Measurements from ENCODE around the gene RAD54L2.

RAD54L2 gene

GRCh38 chr3:51581524-51581923, 43.0 kb downstream of the RAD54L2 start:
- Histone ChIP-seq H3K36me3 (ENCODE audit: insufficient read depth, low read length) (no peaks in the 10 kb centered on the region), H3K4me1 (ENCODE audit: insufficient read depth, low read length) (peaks cover 27% of the 10 kb centered on the region), H3K9me3 (ENCODE audit: insufficient read depth, low read depth, low read length) (0 out of 2 replicates have a peak, but pooled peaks cover 4% of the 10 kb centered on the region), H3K27me3 (ENCODE audit: insufficient read depth, low read length) (no peaks in the 10 kb centered on the region), H3K27ac (ENCODE audit: low read depth, low read length) (no peak overlapping the region), H3K4me3 (ENCODE audit: low read length) (no peak overlapping the region), H3K9ac (ENCODE audit: low read depth, low read length) (no peak overlapping the region)
- 93% methylated on average over 4 of the region's 4 CpGs for WGBS

- Histone ChIP-seq H3K36me3 (ENCODE audit: insufficient read depth, low read length) (peaks cover under 1% of the 10 kb centered on the region), H3K9me3 (ENCODE audit: insufficient read depth, low read depth, low read length) (no peaks in the 10 kb centered on the region), H3K9ac (ENCODE audit: low read depth, low read length) (no peak overlapping the region), H3K27ac (ENCODE audit: low read depth, low read length) (no peak overlapping the region), H3K4me3 (ENCODE audit: low read length) (no peak overlapping the region), H3K4me1 (ENCODE audit: insufficient read depth, low read length) (peaks cover 18% of the 10 kb centered on the region), H3K27me3 (ENCODE audit: insufficient read depth, low read length) (no peaks in the 10 kb centered on the region)
- 79% methylated on average over 4 of the region's 4 CpGs for WGBS
Measured at GRCh38 chr3:51585197-51585596, 46.7 kb downstream of the RAD54L2 start.

- Histone ChIP-seq H3K27ac (ENCODE audit: low read depth, low read length) (no peak overlapping the region), H3K4me3 (ENCODE audit: low read length) (no peak overlapping the region), H3K9me3 (ENCODE audit: insufficient read depth, low read depth, low read length) (no peaks in the 10 kb centered on the region), H3K9ac (ENCODE audit: low read depth, low read length) (no peak overlapping the region), H3K36me3 (ENCODE audit: insufficient read depth, low read length) (peaks cover 7% of the 10 kb centered on the region), H3K4me1 (ENCODE audit: insufficient read depth, low read length) (peaks cover 11% of the 10 kb centered on the region; the same call in 1 of the 2 replicates), H3K27me3 (ENCODE audit: insufficient read depth, low read length) (no peaks in the 10 kb centered on the region)
- WGBS = 94% methylated on average over 3 of the region's 3 CpGs
Measured at GRCh38 chr3:51585871-51586270, 47.4 kb downstream of the RAD54L2 start.

All from HUES64 (cell line).